Endodermal cell (in vitro differentiated cells): ENCODE measurements around the gene APOL4. TPM values are rescaled to one million over a fixed set of nuclear protein-coding genes. Genes with fewer than 3 reads are reported as not detected.

Experiments used
- DNase-seq: peaks from one replicate; pipeline ENCODE4 v3.0.0-alpha.2; 2017
- H3K27ac ChIP-seq: 2 replicates; pipeline ENCODE4 v1.5.1; 2013; ENCODE audit warnings: mild to moderate bottlenecking, low read depth, low read length, moderate library complexity
- H3K27me3 ChIP-seq: 2 replicates; pipeline ENCODE4 v1.6.1; 2013; ENCODE audit warnings: mild to moderate bottlenecking, low read length, moderate library complexity; ENCODE audit not compliant: insufficient read depth, control insufficient read depth, poor library complexity, severe bottlenecking
- H3K36me3 ChIP-seq: 2 replicates; pipeline ENCODE4 v1.7.0; 2013; ENCODE audit warnings: mild to moderate bottlenecking, low read length, moderate library complexity; ENCODE audit not compliant: control insufficient read depth, insufficient read depth
- H3K4me1 ChIP-seq: one replicate; pipeline ENCODE4 v1.7.0; 2013; ENCODE audit warnings: low read length; ENCODE audit not compliant: control insufficient read depth, insufficient read depth
- H3K4me3 ChIP-seq: 2 replicates; pipeline ENCODE4 v1.5.1; 2013; ENCODE audit warnings: mild to moderate bottlenecking, low read length, moderate library complexity
- H3K9ac ChIP-seq: 2 replicates; pipeline ENCODE4 v1.6.1; 2013; ENCODE audit warnings: mild to moderate bottlenecking, low read length, moderate library complexity; ENCODE audit not compliant: poor library complexity, severe bottlenecking; ENCODE audit errors: extremely low read depth
- H3K9me3 ChIP-seq: 2 replicates; pipeline ENCODE4 v1.6.1; 2013; ENCODE audit warnings: mild to moderate bottlenecking, low read length, moderate library complexity; ENCODE audit not compliant: control insufficient read depth
- H3K27ac Mint-ChIP-seq: 2 replicates; pipeline ENCODE4 v1.8.0; 2020; ENCODE audit warnings: mixed read lengths
- H3K27me3 Mint-ChIP-seq: 2 replicates; pipeline ENCODE4 v1.8.0; 2021; ENCODE audit warnings: mild to moderate bottlenecking, mixed read lengths; ENCODE audit not compliant: insufficient read depth
- H3K36me3 Mint-ChIP-seq: 2 replicates; pipeline ENCODE4 v1.8.0; 2020; ENCODE audit warnings: low read depth, mixed read lengths
- H3K4me1 Mint-ChIP-seq: 2 replicates; pipeline ENCODE4 v1.8.0; 2020; ENCODE audit warnings: mixed read lengths
- H3K4me3 Mint-ChIP-seq: 2 replicates; pipeline ENCODE4 v1.8.0; 2020; ENCODE audit warnings: mild to moderate bottlenecking, moderate library complexity, mixed read lengths
- H3K9me3 Mint-ChIP-seq: 2 replicates; pipeline ENCODE4 v1.8.0; 2020; ENCODE audit warnings: mild to moderate bottlenecking, mixed read lengths
- CTCF ChIP-seq: fragments of 200-600 bp; sonication (generic); conservative IDR thresholded peaks from 2 replicates; pipeline ENCODE4 v1.5.0; 2021; ENCODE audit warnings: antibody characterized with exemption, mild to moderate bottlenecking
- WGBS, 2 experiments: methylation state at CpG; one replicate each; pipeline versions ENCODE4 v1.1.5 to v1.1.7; 2013; ENCODE audit warnings: missing lambda C conversion rate in 2 of 2, mixed read lengths in 1 of 2; ENCODE audit not compliant: insufficient coverage in 1 of 2, insufficient read length in 1 of 2; 5-methylcytosine and 5-hydroxymethylcytosine counted together
- total RNA-seq, 2 donors: library from RNA; stranded (reverse); fragmentation: NEBNext Ultra II Directional in 1 of 2; extraction: Animal tissue kit (Norgen Biotek cat#: 25700) in 1 of 2; gene quantifications; 2 replicates in 1 of 2; 3 replicates in 1 of 2; pipeline ENCODE4 v1.2.1, GENCODE V29; 2021

The APOL4 gene
- total RNA-seq, 2 donors from 2014 or later, result not detected

DNA sequence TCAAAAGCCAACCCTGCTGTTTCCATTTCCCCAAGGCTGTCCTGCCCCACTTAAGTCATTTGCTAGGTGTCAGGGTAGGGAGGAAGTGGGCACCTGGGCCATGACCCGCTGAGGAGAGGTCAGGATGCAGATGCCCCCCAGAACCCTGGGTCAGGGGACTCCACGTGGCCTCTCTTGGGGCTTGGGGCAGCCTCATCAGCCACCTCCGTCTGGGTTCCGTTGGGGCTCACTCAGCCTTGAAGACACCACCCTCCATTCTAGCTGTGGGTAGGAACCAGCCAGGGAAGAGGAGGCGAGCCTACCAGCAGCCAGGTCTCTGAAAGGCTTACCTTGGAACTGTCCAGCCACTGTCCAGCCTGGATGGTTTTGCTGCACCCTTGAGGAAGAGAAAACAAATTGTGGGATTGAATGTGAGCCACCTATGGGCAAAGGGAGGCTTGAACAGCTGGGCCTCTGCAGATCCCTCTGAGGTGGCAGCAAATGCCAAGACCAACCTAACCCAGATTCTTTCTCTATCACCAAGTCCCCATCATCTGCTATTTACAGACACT is 2.5 kb downstream of the APOL4 start:
- Mint-ChIP-seq H3K9me3 (no peaks in the 10 kb centered on the region), H3K36me3 (no peaks in the 10 kb centered on the region), H3K4me3 (no peak overlapping the region), H3K27me3 (peaks cover 2% of the 10 kb centered on the region), H3K27ac (no peak overlapping the region), H3K4me1 (peaks cover 22% of the 10 kb centered on the region)
- peak; percentile 39 for DNase-seq
- no peaks in the 10 kb centered on the region for H3K27me3 ChIP-seq
- H3K27ac ChIP-seq, result no peak overlapping the region
- no peaks in the 10 kb centered on the region for H3K9me3 ChIP-seq
- H3K4me3 ChIP-seq, result no peak overlapping the region
- no peaks in the 10 kb centered on the region for H3K36me3 ChIP-seq
- 78 to 87% methylated on average over 4 to 5 of the region's 5 CpGs for WGBS, 2 experiments
- TF ChIP-seq CTCF, result peak; percentile 11
- H3K9ac ChIP-seq, result no peak overlapping the region
- peaks cover 6% of the 10 kb centered on the region for H3K4me1 ChIP-seq

DNA sequence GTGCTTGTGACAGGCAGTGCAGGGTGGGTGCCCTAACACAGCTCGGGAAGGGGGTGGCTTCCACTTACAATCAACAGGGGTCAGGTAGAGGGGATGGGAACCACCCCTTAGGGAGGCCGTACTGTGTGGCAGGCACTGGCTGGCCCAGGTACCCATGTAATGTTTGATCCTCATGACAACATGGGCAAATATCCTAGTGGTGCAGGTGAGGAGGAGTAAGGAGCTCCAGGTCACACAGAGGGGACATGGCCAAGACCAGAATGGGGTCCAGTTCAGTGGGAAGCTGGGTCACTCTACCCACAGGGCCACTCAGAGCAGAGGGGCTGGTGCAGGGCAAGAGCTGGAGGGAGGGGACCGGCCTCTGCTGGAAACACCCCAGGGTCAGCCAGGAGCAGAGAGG is 3.1 kb downstream of the APOL4 start:
- Histone ChIP-seq H3K4me3 (no peak overlapping the region), H3K27me3 (no peaks in the 10 kb centered on the region), H3K4me1 (peaks cover 6% of the 10 kb centered on the region), H3K9me3 (no peaks in the 10 kb centered on the region), H3K27ac (no peak overlapping the region), H3K9ac (no peak overlapping the region), H3K36me3 (no peaks in the 10 kb centered on the region)
- Mint-ChIP-seq H3K36me3 (no peaks in the 10 kb centered on the region), H3K4me3 (no peak overlapping the region), H3K27me3 (peaks cover 2% of the 10 kb centered on the region), H3K4me1 (peaks cover 21% of the 10 kb centered on the region), H3K27ac (no peak overlapping the region), H3K9me3 (no peaks in the 10 kb centered on the region)
- no peak for TF ChIP-seq CTCF
- DNase-seq, result peak; percentile 30
- WGBS, 2 experiments, result 89 to 93% methylated on average over 2 to 3 of the region's 3 CpGs

DNA sequence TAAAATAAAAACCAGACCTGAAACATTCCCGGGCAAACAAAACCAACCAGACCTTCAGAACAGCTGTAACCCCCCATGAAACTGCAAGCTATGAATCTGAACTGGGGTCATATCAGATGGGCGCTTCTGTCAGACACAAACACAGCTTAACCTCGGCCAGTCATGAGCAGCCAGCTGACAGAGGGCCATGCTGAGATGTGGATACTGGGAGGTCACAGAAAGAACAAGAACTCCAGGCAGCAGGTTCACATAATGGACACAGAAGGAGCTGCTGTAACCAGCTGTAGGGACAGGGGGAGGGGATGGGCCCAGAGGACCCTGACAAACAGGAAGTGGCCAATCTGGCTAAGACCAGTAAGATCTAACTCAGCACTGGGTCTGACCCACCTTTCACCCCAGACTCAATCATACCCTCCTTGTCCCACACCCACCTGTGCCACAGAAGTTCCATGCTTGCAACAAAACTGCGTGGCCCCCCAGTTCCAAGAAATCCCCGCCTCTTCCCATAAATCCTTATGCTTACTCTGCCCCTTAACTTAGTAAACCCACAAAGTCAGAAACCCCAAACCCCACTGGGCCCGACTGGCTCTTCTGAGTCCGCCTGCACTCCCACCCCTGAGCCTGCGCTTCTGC is 4.0 kb downstream of the APOL4 start:
- H3K27me3 Mint-ChIP-seq, result peaks cover 2% of the 10 kb centered on the region
- peak overlapping the region; percentile 37 for H3K4me3 Mint-ChIP-seq
- Histone ChIP-seq H3K36me3 (no peaks in the 10 kb centered on the region), H3K4me3 (no peak overlapping the region), H3K27ac (peak overlapping the region; percentile 25), H3K27me3 (no peaks in the 10 kb centered on the region), H3K9ac (no peak overlapping the region), H3K9me3 (no peaks in the 10 kb centered on the region), H3K4me1 (peaks cover 6% of the 10 kb centered on the region)
- no peaks in the 10 kb centered on the region for H3K9me3 Mint-ChIP-seq
- no peaks in the 10 kb centered on the region for H3K36me3 Mint-ChIP-seq
- peaks cover 21% of the 10 kb centered on the region for H3K4me1 Mint-ChIP-seq
- TF ChIP-seq CTCF, result no peak
- H3K27ac Mint-ChIP-seq, result peak overlapping the region; percentile 86
- WGBS, 2 experiments, result 86% methylated on average over 6 to 8 of the region's 8 CpGs
- DNase-seq, result peak; percentile 61
